Adipose tissue (tissue), 3 donors: ENCODE measurements around the gene FASTK. TPM values are rescaled to one million over a fixed set of nuclear protein-coding genes. Genes with fewer than 3 reads are reported as not detected.

ENCODE experiments used
- H3K27ac ChIP-seq: one replicate; pipeline ENCODE4 v1.5.1; 2013; ENCODE audit warnings: low read depth, low read length
- WGBS, 3 donors: extraction: QIAGEN DNeasy Blood & Tissue Kit; methylation state at CpG; one replicate each; pipeline ENCODE4 v1.1.7; 2013; 5-methylcytosine and 5-hydroxymethylcytosine counted together
- polyA plus RNA-seq, 3 donors: library from polyadenylated mRNA; stranded (reverse); fragments of 200-250 nt; gene quantifications; one replicate each; pipeline ENCODE4 v1.2.3, GENCODE V29; 2013
- donor health status: healthy with polysubstance abuse.
- donor health status: Bipolar disorder and iron deficiency.
- donor health status: healthy.

Gene FASTK, protein sequence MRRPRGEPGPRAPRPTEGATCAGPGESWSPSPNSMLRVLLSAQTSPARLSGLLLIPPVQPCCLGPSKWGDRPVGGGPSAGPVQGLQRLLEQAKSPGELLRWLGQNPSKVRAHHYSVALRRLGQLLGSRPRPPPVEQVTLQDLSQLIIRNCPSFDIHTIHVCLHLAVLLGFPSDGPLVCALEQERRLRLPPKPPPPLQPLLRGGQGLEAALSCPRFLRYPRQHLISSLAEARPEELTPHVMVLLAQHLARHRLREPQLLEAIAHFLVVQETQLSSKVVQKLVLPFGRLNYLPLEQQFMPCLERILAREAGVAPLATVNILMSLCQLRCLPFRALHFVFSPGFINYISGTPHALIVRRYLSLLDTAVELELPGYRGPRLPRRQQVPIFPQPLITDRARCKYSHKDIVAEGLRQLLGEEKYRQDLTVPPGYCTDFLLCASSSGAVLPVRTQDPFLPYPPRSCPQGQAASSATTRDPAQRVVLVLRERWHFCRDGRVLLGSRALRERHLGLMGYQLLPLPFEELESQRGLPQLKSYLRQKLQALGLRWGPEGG
- polyA plus RNA-seq, result 100 to 1,000 TPM in 1 of 3 donors, 10 to 100 TPM in 2; 53.0 to 104 (median 91.8) TPM

- no peak within 1 kb of the TSS for H3K27ac ChIP-seq
- WGBS, 3 donors, result 1% methylated on average over 40 to 66 of the region's 66 CpGs
These were observed at the start of gene FASTK for GRCh38 chr7:151080522-151081169. FASTK (minus strand) TSS chr7:151080809; CDS start chr7:151080766, 43 bp downstream.

GRCh38 chr7:151129960-151130591 is 49.5 kb upstream of the FASTK start:
- WGBS, 3 donors, result 92 to 95% (median 93%) methylated on average over 9 of the region's 9 CpGs
- H3K27ac ChIP-seq, result no peak overlapping the region

- 89 to 91% (median 90%) methylated on average over 24 to 28 of the region's 28 CpGs for WGBS, 3 donors
These were observed 48.7 kb upstream of the FASTK start for GRCh38 chr7:151129117-151129959.

GRCh38 chr7:151128716-151129115 is 48.1 kb upstream of the FASTK start:
- 95 to 96% (median 95%) methylated on average over 8 of the region's 8 CpGs for WGBS, 3 donors
- no peak overlapping the region for H3K27ac ChIP-seq

More at GRCh38 chr7:151129117-151129959, 48.7 kb upstream of the FASTK start:
- H3K27ac ChIP-seq, result no peak overlapping the region

- 80 to 92% (median 81%) methylated on average over 14 of the region's 14 CpGs for WGBS, 3 donors
- no peak overlapping the region for H3K27ac ChIP-seq
These were observed 47.5 kb upstream of the FASTK start for GRCh38 chr7:151128144-151128543.

DNA sequence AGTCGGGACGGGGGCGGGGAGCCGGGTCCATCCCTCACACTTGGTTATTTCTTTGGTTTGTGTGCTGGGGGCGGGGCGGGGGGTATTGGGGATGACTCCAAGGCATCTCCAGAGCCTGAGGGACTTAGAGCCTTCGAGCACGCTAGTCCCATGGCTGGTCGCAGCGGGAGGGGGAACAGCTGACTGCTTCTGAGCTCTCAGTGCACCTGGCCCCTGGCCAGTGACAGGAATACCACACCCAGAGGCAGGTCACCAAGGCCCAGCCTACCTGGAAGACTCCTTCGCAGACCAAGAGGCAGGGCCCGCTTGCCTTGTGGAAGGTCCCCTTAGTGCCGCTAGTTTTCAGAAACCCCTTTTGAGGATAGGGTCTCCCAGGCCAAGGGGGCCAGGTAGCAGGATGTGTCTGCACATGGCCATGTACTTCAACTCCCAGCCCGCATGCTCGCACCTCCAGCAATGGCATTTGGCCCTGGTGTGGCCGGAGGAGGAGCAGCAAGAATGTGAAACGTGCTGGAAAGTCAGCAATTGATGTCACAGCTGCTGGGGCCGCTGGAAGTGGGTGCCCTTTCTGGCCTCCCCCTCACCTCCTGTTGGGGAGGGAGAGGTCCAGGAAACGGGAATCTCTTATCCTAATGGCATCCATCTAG is 46.0 kb upstream of the FASTK start:
- no peak overlapping the region for H3K27ac ChIP-seq
- WGBS, 3 donors, result 74 to 82% (median 76%) methylated on average over 19 of the region's 19 CpGs

- H3K27ac ChIP-seq, result no peak overlapping the region
- WGBS, 3 donors, result 48 to 57% (median 57%) methylated on average over 47 to 58 of the region's 58 CpGs
These were observed 45.4 kb upstream of the FASTK start for GRCh38 chr7:151125846-151126481.

DNA sequence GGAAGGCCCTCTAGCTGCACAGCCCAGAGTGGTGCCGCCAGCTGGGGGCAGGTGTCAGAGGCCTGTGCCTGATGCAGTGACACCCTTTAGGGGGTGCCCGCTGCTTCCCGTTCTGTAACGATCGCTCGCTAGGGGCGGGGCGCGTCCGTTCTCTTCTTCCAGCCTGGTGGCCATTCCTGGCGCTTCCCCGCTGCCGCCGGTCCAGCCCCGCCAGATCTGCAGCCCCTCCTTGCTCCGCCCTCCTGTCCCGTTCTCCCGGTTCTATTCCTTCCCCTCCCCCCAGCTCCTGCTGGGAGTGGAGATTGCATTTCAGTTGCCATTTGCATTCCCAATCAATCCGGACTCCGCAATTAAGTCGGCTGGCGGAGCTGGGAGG is 44.8 kb upstream of the FASTK start:
- WGBS, 3 donors, result 47 to 51% (median 49%) methylated on average over 21 to 22 of the region's 22 CpGs
- H3K27ac ChIP-seq, result no peak overlapping the region

GRCh38 chr7:151124899-151125399 is 44.3 kb upstream of the FASTK start:
- H3K27ac ChIP-seq, result no peak overlapping the region
- WGBS, 3 donors, result 85 to 92% (median 89%) methylated on average over 14 of the region's 14 CpGs

DNA sequence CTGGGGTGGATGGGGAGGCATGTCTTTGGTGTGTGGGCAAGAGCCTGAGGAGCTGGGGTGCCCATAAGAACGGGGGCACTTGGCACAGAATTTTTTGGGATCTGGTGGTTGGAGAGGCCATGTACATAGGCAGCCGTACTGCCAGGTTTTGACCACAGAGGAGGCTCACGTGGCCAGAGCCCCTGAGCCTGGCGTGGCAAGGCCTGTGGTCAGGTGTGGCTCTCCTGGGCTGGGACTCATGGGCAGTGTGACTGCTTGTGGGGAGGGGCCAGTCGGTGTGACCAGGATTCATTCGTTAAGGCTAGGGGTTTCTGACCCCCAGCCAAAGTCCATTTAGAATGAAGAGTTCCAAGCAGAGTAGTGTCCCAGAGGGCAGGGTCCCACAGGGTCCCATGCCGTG is 43.9 kb upstream of the FASTK start:
- WGBS, 3 donors, result 82 to 93% (median 87%) methylated on average over 7 of the region's 7 CpGs
- no peak overlapping the region for H3K27ac ChIP-seq

DNA sequence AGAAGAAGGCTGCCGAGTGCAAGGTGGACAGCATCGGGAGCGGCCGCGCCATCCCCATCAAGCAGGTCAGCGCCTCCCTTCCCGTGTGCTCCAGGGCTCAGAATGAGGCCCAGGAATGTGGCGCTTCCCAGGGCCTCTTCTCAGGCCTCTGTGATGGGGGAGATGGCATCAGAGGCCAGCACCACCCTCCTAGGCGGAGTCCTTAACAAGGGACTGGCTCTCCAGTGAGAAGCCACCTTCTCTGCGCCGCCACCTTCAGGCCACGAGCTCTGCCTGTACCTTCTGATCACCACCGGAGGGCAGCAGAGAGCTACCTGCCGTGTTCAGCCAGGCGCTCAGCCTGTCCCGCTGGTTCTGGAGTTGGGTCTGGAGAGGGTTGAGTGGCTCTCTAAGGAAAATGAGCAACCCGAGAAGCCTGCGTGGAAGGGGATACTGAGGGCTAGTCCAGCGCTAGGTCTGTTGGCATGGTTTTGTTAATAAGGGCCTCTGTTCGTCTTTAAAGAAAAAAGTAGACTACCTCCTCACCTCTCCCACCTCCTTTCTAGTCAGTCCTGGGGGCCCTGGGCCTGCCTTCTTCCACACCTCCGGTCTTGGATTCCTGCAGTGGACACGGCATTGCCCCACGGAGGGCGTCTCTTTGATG is 43.3 kb upstream of the FASTK start:
- no peak overlapping the region for H3K27ac ChIP-seq
- 41 to 53% (median 52%) methylated on average over 24 of the region's 24 CpGs for WGBS, 3 donors

DNA sequence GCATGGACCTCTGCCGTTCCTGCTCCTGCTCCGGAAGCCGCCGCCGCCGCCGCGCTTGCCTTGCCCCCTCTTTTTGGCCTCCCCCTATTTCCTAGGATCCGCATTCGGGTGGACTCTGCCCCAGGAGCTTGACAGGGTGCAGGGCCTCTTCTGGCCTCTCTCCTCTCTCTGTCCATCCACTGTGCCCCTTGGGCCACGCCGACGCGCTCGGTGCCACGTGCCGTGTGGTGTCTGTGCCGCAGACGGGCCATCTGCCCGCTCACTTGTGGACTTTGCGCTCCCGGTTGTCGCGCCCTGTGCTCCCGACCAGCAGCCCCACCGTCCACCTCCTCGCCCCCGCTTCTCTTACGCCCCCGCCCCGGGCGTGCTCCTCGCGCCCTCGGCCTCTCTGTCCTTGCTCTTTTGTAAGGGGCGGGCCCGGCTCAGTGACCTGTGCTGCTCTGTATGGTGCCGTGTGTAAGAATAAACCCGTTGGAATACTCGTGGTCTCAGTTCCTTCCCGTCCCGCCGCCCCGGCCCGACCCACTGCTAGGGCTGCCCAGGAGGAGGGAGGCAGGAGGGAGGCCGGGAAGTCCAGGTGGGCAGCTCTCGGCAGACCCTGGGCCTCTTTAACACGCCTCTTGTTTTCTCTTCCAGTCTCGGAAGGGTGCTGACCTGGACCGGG is 42.7 kb upstream of the FASTK start:
- WGBS, 3 donors, result 89 to 91% (median 90%) methylated on average over 50 of the region's 50 CpGs
- no peak overlapping the region for H3K27ac ChIP-seq

DNA sequence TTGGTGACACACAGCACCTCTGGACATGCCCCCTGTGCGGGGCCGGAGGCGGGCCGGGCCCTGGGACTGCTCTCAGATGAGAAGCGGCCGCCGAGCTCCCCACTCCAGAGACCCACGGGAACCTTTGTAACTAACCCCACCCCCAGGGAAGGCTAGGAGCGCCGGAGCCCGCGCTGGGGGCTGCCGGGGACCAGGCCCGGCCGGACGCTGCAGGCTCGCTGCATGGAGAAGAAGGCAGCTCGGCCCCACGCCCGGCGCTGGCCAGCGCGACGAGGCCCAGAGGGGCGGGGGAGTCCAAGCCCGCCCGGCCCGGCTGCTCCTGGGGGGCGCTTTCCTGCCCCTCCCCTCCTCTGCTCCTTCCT is 42.2 kb upstream of the FASTK start:
- 90 to 92% (median 90%) methylated on average over 26 to 29 of the region's 29 CpGs for WGBS, 3 donors
- H3K27ac ChIP-seq, result no peak overlapping the region

DNA sequence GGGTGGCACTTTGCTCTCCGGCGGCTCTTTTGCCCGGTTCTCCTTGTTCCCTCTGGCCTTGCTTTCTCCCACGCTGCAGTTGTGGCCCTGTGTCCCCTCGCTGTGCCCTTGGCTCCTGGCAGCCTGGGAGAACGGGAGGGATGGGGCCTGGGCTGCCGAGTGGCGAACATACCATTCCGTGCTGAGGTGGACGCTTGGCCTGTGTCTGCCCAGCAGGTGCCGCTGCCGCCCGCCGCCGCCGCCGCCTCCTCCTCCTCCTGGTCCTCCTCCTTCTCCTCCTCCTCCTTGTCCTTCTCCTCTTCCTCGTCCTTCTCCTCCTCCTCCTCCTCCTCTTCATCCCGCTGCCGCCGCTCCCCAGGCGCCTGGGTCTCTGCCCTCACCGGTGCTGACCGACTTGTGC is 41.7 kb upstream of the FASTK start:
- no peak overlapping the region for H3K27ac ChIP-seq
- 81 to 90% (median 85%) methylated on average over 14 to 24 of the region's 24 CpGs for whole genome bisulfite sequencing, 3 donors

DNA sequence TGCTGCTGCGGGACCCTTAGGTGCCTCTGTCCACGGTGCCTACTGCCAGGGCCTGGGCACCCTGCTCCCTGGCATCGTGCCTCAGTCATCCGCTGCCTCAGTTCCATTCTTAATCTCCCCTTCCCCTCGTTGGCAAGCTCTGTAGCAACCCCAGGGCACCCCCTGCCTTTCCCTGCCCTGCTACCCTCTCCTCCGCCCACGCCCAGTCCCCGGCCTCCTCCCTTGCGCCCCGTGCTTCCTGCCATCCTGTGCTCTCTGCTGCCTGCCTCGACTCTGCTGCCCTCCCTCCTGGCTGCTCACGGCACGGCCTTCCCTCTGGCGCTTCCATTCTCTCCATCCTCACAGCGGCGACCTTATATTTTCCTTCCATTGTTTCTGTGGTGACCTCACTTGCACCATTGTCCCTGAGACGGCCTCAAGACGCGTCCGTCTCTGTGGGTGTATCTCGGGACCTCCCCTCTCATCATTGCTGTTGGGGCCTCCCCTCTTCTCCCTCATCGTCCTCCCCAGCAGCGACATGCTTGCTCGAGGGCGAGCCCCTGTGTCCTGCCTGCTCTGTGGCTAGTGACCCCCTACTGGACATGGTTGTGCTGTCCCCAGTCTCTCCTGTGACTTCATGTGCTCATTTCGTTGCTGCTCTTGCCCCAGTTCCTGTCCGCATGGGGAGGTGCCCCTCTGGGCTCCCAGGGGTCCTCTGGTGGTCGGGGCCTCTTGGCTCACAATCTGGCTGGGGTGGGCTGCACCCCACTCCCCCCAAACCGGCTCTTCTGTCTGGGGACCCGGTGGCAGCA is 41.0 kb upstream of the FASTK start:
- no peak overlapping the region for H3K27ac ChIP-seq
- 85 to 88% (median 87%) methylated on average over 30 of the region's 30 CpGs for WGBS, 3 donors

- H3K27ac ChIP-seq, result no peak overlapping the region
These were observed 40.3 kb upstream of the FASTK start for GRCh38 chr7:151120896-151121295.

More at GRCh38 chr7:151120896-151121295, 40.3 kb upstream of the FASTK start:
- 91 to 95% (median 93%) methylated on average over 22 of the region's 22 CpGs for WGBS, 3 donors
